GM12891 (cell line): Measurements from ENCODE around the gene PCCA.
"Not testable (repeated sequence)": the region's sequence is repeated elsewhere in the genome, so short reads cannot be mapped to it uniquely, and the experiment has no call there.

Source experiments
- DNase-seq: peaks from one replicate; pipeline ENCODE4 v3.0.0; 2011; ENCODE audit warnings: low spot score; ENCODE audit not compliant: insufficient read length
- FAIRE-seq: peaks from 2 replicates; lab custom pipeline; 2011; peaks lifted over from hg19 to GRCh38; lab: Jason Lieb, UNC
- PAX5 ChIP-seq: IDR thresholded peaks from 2 replicates; pipeline ENCODE4 v1.6.1; 2011; ENCODE audit warnings: low read length, moderate library complexity, mild to moderate bottlenecking; ENCODE audit not compliant: insufficient read depth, severe bottlenecking
- POLR2A ChIP-seq: IDR thresholded peaks from 2 replicates; pipeline ENCODE4 v1.6.1; 2011; ENCODE audit warnings: low read depth, low read length, control low read depth
- POLR2AphosphoS5 ChIP-seq: IDR thresholded peaks from 2 replicates; pipeline ENCODE4 v1.6.1; 2011; ENCODE audit warnings: low read depth, low read length, control low read depth
- POU2F2 ChIP-seq: IDR thresholded peaks from 2 replicates; pipeline ENCODE4 v1.6.1; 2011; ENCODE audit warnings: low read depth, mild to moderate bottlenecking, control low read depth, low read length, moderate library complexity
- SPI1 ChIP-seq: IDR thresholded peaks from 2 replicates; pipeline ENCODE4 v1.6.1; 2011; ENCODE audit warnings: low read depth, low read length, control low read depth
- TAF1 ChIP-seq: IDR thresholded peaks from 2 replicates; pipeline ENCODE4 v1.6.1; 2011; ENCODE audit warnings: low read depth, low read length, control low read depth

The PCCA gene

DNA sequence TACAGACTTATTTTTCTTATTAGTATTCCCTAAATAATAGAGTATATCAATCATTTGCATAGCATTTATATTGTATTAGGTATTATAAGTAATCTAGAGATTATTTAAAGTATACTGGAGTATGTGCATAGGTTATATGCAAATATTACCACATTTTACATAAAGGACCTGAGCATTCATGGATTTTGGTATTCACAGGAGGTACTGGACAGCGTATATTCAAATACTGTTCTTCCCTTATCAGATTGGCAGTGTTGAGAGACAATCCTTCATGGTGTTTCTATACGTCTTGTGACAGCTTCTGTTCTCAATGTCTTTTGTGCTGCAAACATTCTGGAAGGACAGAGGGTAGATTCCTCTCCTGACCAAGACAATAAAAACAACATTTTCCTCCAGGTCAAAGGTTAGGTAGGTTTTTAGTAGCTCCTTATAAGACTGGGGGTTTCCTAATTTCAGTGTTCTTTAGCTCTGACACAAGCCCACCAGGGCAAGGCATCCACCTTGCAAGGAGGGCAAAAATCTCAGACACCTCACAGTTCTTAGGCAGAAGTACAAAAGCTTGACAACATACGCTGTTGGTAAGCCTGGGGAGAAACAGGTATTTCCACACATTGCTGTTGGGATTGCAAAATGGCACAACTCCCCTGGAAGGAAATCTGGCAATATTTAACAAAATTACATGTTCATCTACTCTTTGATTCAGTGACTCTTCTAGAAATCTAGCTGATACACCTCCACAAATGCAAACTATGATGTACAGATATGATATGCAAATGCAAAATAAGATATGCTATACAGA, 20.6 kb upstream of the PCCA start:
- TF ChIP-seq POLR2AphosphoS5 = no peak
- TF ChIP-seq POLR2A = no peak
- no peak for TF ChIP-seq PAX5
- TF ChIP-seq POU2F2 = no peak
- TF ChIP-seq TAF1 = no peak
- no peak for TF ChIP-seq SPI1
- FAIRE-seq = no peak
- no peak for DNase-seq

- DNase-seq (no peak), FAIRE-seq (no peak)
- TF ChIP-seq SPI1 (no peak), POLR2A (no peak), POLR2AphosphoS5 (no peak), PAX5 (no peak), POU2F2 (no peak), TAF1 (no peak)
Measured at GRCh38 chr13:100069278-100069677, 19.6 kb upstream of the PCCA start.

- FAIRE-seq = no peak
- DNase-seq = no peak
- TF ChIP-seq POU2F2 = no peak
- TF ChIP-seq POLR2A = no peak
- no peak for TF ChIP-seq PAX5
- TF ChIP-seq TAF1 = no peak
- no peak for TF ChIP-seq POLR2AphosphoS5
- no peak for TF ChIP-seq SPI1
Measured at GRCh38 chr13:100075700-100076587, 12.9 kb upstream of the PCCA start.

- not testable (repeated sequence) for DNase-seq, FAIRE-seq
Measured at GRCh38 chr13:100079003-100079402, 9.9 kb upstream of the PCCA start.

DNA sequence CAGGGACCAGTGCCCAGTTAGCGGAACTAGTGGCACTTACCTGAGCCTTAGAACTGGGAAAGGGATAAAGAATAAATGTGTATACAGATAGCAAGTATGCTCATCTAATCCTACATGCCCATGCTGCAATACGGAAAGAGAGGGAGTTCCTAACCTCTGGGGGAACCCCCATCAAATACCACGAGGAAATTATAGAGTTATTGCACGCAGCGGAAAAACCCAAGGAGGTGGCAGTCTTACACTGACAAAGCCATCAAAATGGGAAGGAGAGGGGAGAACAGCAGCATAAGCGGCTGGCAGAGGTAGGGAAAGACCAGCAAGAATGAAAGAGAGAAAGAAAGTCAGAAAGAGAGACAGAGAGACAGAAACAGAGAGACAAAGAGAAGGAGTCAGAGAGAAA, 5.5 kb upstream of the PCCA start:
- not testable (repeated sequence) for DNase-seq, FAIRE-seq

GRCh38 chr13:100088273-100088643, 635 bp upstream of the PCCA start:
- no peak for FAIRE-seq
- no peak for DNase-seq

DNA sequence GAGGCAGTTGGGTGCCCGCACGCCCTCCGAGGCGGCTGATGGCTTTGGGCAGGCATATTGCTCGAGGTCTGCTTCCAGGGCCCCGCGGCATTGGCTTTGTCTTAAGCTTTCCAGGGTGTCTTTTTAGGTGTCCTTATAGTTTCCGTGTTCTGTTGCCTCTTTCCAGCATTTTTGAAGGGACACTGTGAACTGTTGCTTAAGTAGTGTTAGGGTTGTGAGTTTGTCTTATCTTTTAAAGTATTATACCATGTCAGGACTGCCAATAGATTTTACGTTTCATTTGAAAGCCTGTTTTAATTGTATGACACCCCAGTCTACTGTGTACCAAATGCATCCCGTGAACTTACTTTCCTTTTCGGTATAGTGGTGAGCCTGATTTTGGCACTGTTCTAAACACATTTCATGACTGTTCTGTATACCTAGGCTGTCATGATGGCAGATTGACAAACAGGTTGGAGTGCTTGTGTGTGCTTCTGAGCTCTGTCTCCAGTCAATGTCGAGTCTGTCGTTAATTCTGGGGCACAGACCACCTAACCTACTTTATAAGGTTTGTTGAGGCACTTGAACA, 656 bp downstream of the PCCA start:
- no peak for FAIRE-seq
- no peak for DNase-seq
- TF ChIP-seq SPI1 (no peak), PAX5 (no peak), TAF1 (no peak), POU2F2 (no peak), POLR2AphosphoS5 (no peak), POLR2A (no peak)

More at GRCh38 chr13:100088273-100088643, 635 bp upstream of the PCCA start:
- no peak for TF ChIP-seq POU2F2
- no peak for TF ChIP-seq POLR2AphosphoS5
- no peak for TF ChIP-seq SPI1
- TF ChIP-seq TAF1 = no peak
- no peak for TF ChIP-seq POLR2A
- TF ChIP-seq PAX5 = no peak

- no peak for TF ChIP-seq TAF1
- no peak for TF ChIP-seq POLR2A
- no peak for TF ChIP-seq SPI1
- no peak for TF ChIP-seq POU2F2
- TF ChIP-seq PAX5 = no peak
- no peak for TF ChIP-seq POLR2AphosphoS5
Measured at GRCh38 chr13:100090861-100091260, 2.0 kb downstream of the PCCA start.

GRCh38 chr13:100091391-100091790, 2.5 kb downstream of the PCCA start:
- DNase-seq (no peak), FAIRE-seq (no peak)
- TF ChIP-seq POLR2AphosphoS5 (no peak), PAX5 (no peak), TAF1 (no peak), POU2F2 (no peak), POLR2A (no peak), SPI1 (no peak)

More at GRCh38 chr13:100090861-100091260, 2.0 kb downstream of the PCCA start:
- DNase-seq (no peak), FAIRE-seq (no peak)

DNA sequence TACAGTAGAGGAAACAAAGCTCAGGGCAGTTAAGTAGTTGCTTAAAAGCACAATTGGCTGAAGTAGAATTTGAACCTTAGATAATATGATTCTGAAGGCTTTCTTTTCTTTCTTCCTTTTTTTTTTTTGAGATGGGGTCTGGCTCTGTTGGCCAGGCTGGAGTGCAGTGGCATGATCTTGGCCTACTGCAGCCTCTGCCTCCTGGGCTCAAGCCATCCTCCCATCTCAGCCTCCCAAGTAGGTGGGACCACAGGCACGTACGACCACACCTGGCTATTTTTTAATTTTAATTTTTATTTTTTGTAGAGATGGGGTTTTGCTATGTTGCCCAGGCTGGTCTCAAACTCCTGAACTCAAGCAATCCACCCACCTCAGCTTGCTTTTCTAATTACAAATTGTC, 3.4 kb downstream of the PCCA start:
- not testable (repeated sequence) for DNase-seq, FAIRE-seq
